Activated CD8-positive, alpha-beta T cell treated with anti-CD3 and anti-CD28 coated beads for 36 hours (primary cell): ENCODE results near the gene CD68. TPM values are rescaled to one million over a fixed set of nuclear protein-coding genes. Genes with fewer than 3 reads are reported as not detected.
"Not testable (repeated sequence)": the region's sequence is repeated elsewhere in the genome, so short reads cannot be mapped to it uniquely, and the experiment has no call there.

Experiments used
- ATAC-seq: fragments of 200-7000 bp; cut with Tn5 transposase; one replicate; pipeline ENCODE4 v1.10.0; 2021; ENCODE audit warnings: mild to moderate bottlenecking, moderate library complexity
- CTCF ChIA-PET: fragments of 350-600 bp; sonication (Branson Sonifier 250); formaldehyde crosslinking; loops from one replicate; lab custom pipeline; 2021; ENCODE audit warnings: antibody characterized with exemption; lab: Charles Lee
- POLR2A ChIA-PET: fragments of 350-600 bp; sonication (Branson Sonifier 250); formaldehyde crosslinking; loops from one replicate; lab custom pipeline; 2021; ENCODE audit warnings: antibody characterized with exemption; lab: Charles Lee
- DNase-seq: peaks from one replicate; pipeline ENCODE4 v3.0.0-alpha.2; 2020
- H3K27ac Mint-ChIP-seq: one replicate; pipeline ENCODE4 v1.8.0; 2021; ENCODE audit warnings: mild to moderate bottlenecking, mixed read lengths
- H3K27me3 Mint-ChIP-seq: one replicate; pipeline ENCODE4 v1.8.0; 2021; ENCODE audit warnings: mixed read lengths
- H3K36me3 Mint-ChIP-seq: one replicate; pipeline ENCODE4 v1.8.0; 2021; ENCODE audit warnings: low read depth, mixed read lengths
- H3K4me1 Mint-ChIP-seq: one replicate; pipeline ENCODE4 v1.8.0; 2021; ENCODE audit warnings: low read depth, mixed read lengths
- H3K4me3 Mint-ChIP-seq: one replicate; pipeline ENCODE4 v1.8.0; 2021; ENCODE audit warnings: mild to moderate bottlenecking, moderate library complexity, mixed read lengths
- H3K9me3 Mint-ChIP-seq: one replicate; pipeline ENCODE4 v1.8.0; 2021; ENCODE audit warnings: mixed read lengths
- CTCF ChIP-seq: fragments of 200-600 bp; IDR thresholded peaks from one replicate; pipeline ENCODE4 v1.8.0; 2022; ENCODE audit warnings: antibody characterized with exemption, mild to moderate bottlenecking
- intact Hi-C: fragments of 100-400 bp; cut with micrococcal nuclease; formaldehyde crosslinking; loops from one replicate; pipeline ENCODE4 v1.10.0; 2022
- total RNA-seq, 2 experiments: library from RNA; stranded (reverse); gene quantifications; one replicate each; pipeline ENCODE4 v1.2.3, GENCODE V29; 2021

Gene CD68
- total RNA-seq, 2 experiments from 2014 or later: 11.4 to 12.9 TPM

GRCh38 chr17:7620835-7621234 lies 41.4 kb downstream of the CD68 start:
- no peaks in the 10 kb centered on the region for H3K9me3 Mint-ChIP-seq
- DNase-seq: no peak
- no peak overlapping the region for H3K27ac Mint-ChIP-seq
- CTCF ChIA-PET: interaction anchor here (0.6 to 1.8 kb wide), 2 partner anchors 52 to 67 kb away, joined by 3 to 6 read pairs; partner anchors contain the start of gene WRAP53
- intact Hi-C loops: no loop called here
- ATAC-seq: no peak
- H3K27me3 Mint-ChIP-seq: no peaks in the 10 kb centered on the region
- TF ChIP-seq CTCF: no peak
- H3K36me3 Mint-ChIP-seq: no peaks in the 10 kb centered on the region
- H3K4me1 Mint-ChIP-seq: no peaks in the 10 kb centered on the region
- H3K4me3 Mint-ChIP-seq: no peak overlapping the region
- POLR2A ChIA-PET: interaction anchor here (1.0 to 3.1 kb wide), 2 partner anchors 67 to 627 kb away, joined by 3 to 10 read pairs; partner anchors contain the start of genes CTC1, TP53 and WRAP53

GRCh38 chr17:7623661-7624060 lies 44.2 kb downstream of the CD68 start:
- Mint-ChIP-seq H3K9me3 (no peaks in the 10 kb centered on the region), H3K27ac (no peak overlapping the region), H3K4me1 (peaks cover 10% of the 10 kb centered on the region), H3K4me3 (no peak overlapping the region), H3K27me3 (no peaks in the 10 kb centered on the region), H3K36me3 (no peaks in the 10 kb centered on the region)
- CTCF ChIA-PET: no interaction called here
- ATAC-seq (no peak), DNase-seq (no peak)
- POLR2A ChIA-PET: no interaction called here
- intact Hi-C loops: no loop called here
- no peak for TF ChIP-seq CTCF

GRCh38 chr17:7625749-7626148 lies 46.3 kb downstream of the CD68 start:
- intact Hi-C loops, H3K9me3 Mint-ChIP-seq, H3K27ac Mint-ChIP-seq, H3K36me3 Mint-ChIP-seq, ATAC-seq, DNase-seq, H3K27me3 Mint-ChIP-seq, H3K4me3 Mint-ChIP-seq: not testable (repeated sequence)
- H3K4me1 Mint-ChIP-seq: peaks cover 10% of the 10 kb centered on the region
- POLR2A ChIA-PET: interaction anchor here (2.5 to 4.7 kb wide), 2 partner anchors 11 to 62 kb away, joined by 15 to 41 read pairs; partner anchors contain the start of genes FXR2, TP53 and WRAP53
- CTCF ChIA-PET: interaction anchor here (1.6 to 2.0 kb wide), 2 partner anchors 47 to 61 kb away, joined by 5 to 6 read pairs; partner anchors contain the start of gene TP53

GRCh38 chr17:7626307-7626706 lies 46.9 kb downstream of the CD68 start:
- ChIA-PET CTCF (interaction anchor here (1.6 to 2.0 kb wide), 2 partner anchors 46 to 61 kb away, joined by 5 to 6 read pairs; partner anchors contain the start of gene TP53), POLR2A (interaction anchor here (1.0 to 4.7 kb wide), 6 partner anchors 8 to 256 kb away, joined by 3 to 41 read pairs (median 4); partner anchors contain the start of genes ATP1B2, FXR2, SOX15 and TP53)
- Mint-ChIP-seq H3K27ac (no peak overlapping the region), H3K4me3 (peak overlapping the region; percentile 87), H3K9me3 (no peaks in the 10 kb centered on the region), H3K4me1 (peaks cover 10% of the 10 kb centered on the region), H3K27me3 (no peaks in the 10 kb centered on the region), H3K36me3 (no peaks in the 10 kb centered on the region)
- intact Hi-C loops: no loop called here
- no peak for TF ChIP-seq CTCF
- DNase-seq (no peak), ATAC-seq (no peak)

- Mint-ChIP-seq H3K4me1 (peaks cover 10% of the 10 kb centered on the region), H3K36me3 (no peaks in the 10 kb centered on the region), H3K27ac (peak overlapping the region; percentile 76), H3K9me3 (no peaks in the 10 kb centered on the region), H3K4me3 (peak overlapping the region; percentile 87), H3K27me3 (no peaks in the 10 kb centered on the region)
- CTCF ChIA-PET: interaction anchor here (1.0 to 2.3 kb wide), 5 partner anchors 9 to 66 kb away, joined by 3 to 16 read pairs (median 5); partner anchors contain the start of genes FXR2, TP53 and WRAP53
- no peak for TF ChIP-seq CTCF
- ATAC-seq: no peak
- POLR2A ChIA-PET: interaction anchor here (0.9 to 4.7 kb wide), 9 partner anchors 9 to 257 kb away, joined by 3 to 41 read pairs (median 4); partner anchors contain the start of genes ATP1B2, CD68, FXR2 and SOX15
- no peak for DNase-seq
- intact Hi-C loops: no loop called here
These were observed 47.5 kb downstream of the CD68 start for GRCh38 chr17:7626956-7627249.
